B cell (primary cell): ENCODE measurements around the gene STPG3. TPM values are rescaled to one million over a fixed set of nuclear protein-coding genes. Genes with fewer than 3 reads are reported as not detected.

Experiments used
- ATAC-seq: fragments of 200-7000 bp; cut with Tn5 transposase; one replicate; pipeline ENCODE4 v1.10.0; 2021; ENCODE audit warnings: low read depth, mild to moderate bottlenecking, moderate number of reproducible peaks, moderate library complexity
- CTCF ChIA-PET: fragments of 350-600 bp; sonication (Branson Sonifier 250); formaldehyde crosslinking; loops from one replicate; lab custom pipeline; 2021; ENCODE audit warnings: antibody characterized with exemption, inconsistent platforms; lab: Charles Lee
- POLR2A ChIA-PET: fragments of 350-600 bp; sonication (Branson Sonifier 250); formaldehyde crosslinking; loops from one replicate; lab custom pipeline; 2021; ENCODE audit warnings: antibody characterized with exemption; lab: Charles Lee
- DNase-seq: peaks from one replicate; pipeline ENCODE4 v3.0.0; 2013
- H2AFZ ChIP-seq: 2 replicates; pipeline ENCODE4 v1.6.1; 2012; ENCODE audit warnings: mild to moderate bottlenecking, low read depth, low read length; ENCODE audit not compliant: insufficient read depth, poor library complexity, severe bottlenecking
- H3K27ac ChIP-seq, 2 donors: 1 replicate in 1 of 2; 2 replicates in 1 of 2; pipeline ENCODE4 v1.5.1; 2012 to 2013; ENCODE audit warnings: low read length in 2 of 2, mild to moderate bottlenecking in 2 of 2, moderate library complexity in 1 of 2
- H3K27me3 ChIP-seq, 4 experiments: fragments of 200-600 bp in 1 of 4; sonication (generic) in 1 of 4; replicated peaks in 1 of 4; 1 replicate in 2 of 4; 2 replicates in 2 of 4; pipeline versions ENCODE4 v1.6.1 to v1.7.0; 2013 to 2016; ENCODE audit warnings: low read length in 3 of 4, mild to moderate bottlenecking in 2 of 4, mixed read lengths in 1 of 4, moderate library complexity in 1 of 4; ENCODE audit not compliant: insufficient read depth in 4 of 4, control insufficient read depth in 3 of 4; ENCODE audit errors: control extremely low read depth in 1 of 4
- H3K36me3 ChIP-seq, 2 experiments: replicated peaks in 1 of 2; 1 replicate in 1 of 2; 2 replicates in 1 of 2; pipeline versions ENCODE4 v1.6.1 to v1.7.1; 2013; ENCODE audit warnings: low read length in 1 of 2; ENCODE audit not compliant: insufficient read depth in 2 of 2, control insufficient read depth in 1 of 2; ENCODE audit errors: control extremely low read depth in 1 of 2, extremely low read depth in 1 of 2
- H3K4me1 ChIP-seq, 2 donors: fragments of 200-600 bp in 1 of 2; sonication (generic) in 1 of 2; 1 replicate in 1 of 2; 2 replicates in 1 of 2; pipeline versions ENCODE4 v1.5.1 to v1.6.1; 2013 to 2017; ENCODE audit warnings: low read length in 2 of 2; ENCODE audit not compliant: control insufficient read depth in 2 of 2, insufficient read depth in 2 of 2
- H3K4me2 ChIP-seq: replicated peaks from 2 replicates; pipeline ENCODE3; 2012; ENCODE audit warnings: mild to moderate bottlenecking, low read depth, low read length; ENCODE audit not compliant: poor library complexity, severe bottlenecking
- H3K4me3 ChIP-seq, 5 experiments: fragments of 200-600 bp in 1 of 5; sonication (generic) in 1 of 5; 1 replicate in 3 of 5; 2 replicates in 2 of 5; pipeline versions ENCODE4 v1.5.1 to v1.7.0; 2011 to 2016; ENCODE audit warnings: low read length in 4 of 5, mild to moderate bottlenecking in 4 of 5, low read depth in 2 of 5, control low read depth in 1 of 5, moderate library complexity in 1 of 5; ENCODE audit not compliant: insufficient read depth in 1 of 5; ENCODE audit errors: control extremely low read depth in 1 of 5, extremely low read depth in 1 of 5
- H3K79me2 ChIP-seq: fragments of 200-600 bp; sonication (generic); one replicate; pipeline ENCODE4 v1.6.0; 2016; ENCODE audit warnings: low read length; ENCODE audit not compliant: control insufficient read depth, insufficient read depth
- H3K9ac ChIP-seq: fragments of 200-600 bp; sonication (generic); 2 replicates; pipeline ENCODE4 v1.6.1; 2017; ENCODE audit warnings: mild to moderate bottlenecking, low read length, moderate library complexity
- H3K9me3 ChIP-seq, 3 donors: one replicate each; pipeline versions ENCODE4 v1.6.1 to v1.7.1; 2013; ENCODE audit warnings: low read length in 2 of 3; ENCODE audit not compliant: control insufficient read depth in 2 of 3, insufficient read depth in 1 of 3; ENCODE audit errors: control extremely low read depth in 1 of 3
- H4K20me1 ChIP-seq: 2 replicates; pipeline ENCODE4 v1.6.0; 2012; ENCODE audit warnings: mild to moderate bottlenecking, low read length; ENCODE audit not compliant: insufficient read depth, control insufficient read depth, poor library complexity, severe bottlenecking
- H3K27ac Mint-ChIP-seq: one replicate; pipeline ENCODE4 v1.8.0; 2021; ENCODE audit warnings: mixed read lengths
- H3K27me3 Mint-ChIP-seq: one replicate; pipeline ENCODE4 v1.8.0; 2021; ENCODE audit warnings: mixed read lengths
- H3K4me1 Mint-ChIP-seq: one replicate; pipeline ENCODE4 v1.8.0; 2021; ENCODE audit warnings: mixed read lengths
- H3K4me3 Mint-ChIP-seq: one replicate; pipeline ENCODE4 v1.8.0; 2021; ENCODE audit warnings: mixed read lengths
- H3K9me3 Mint-ChIP-seq: one replicate; pipeline ENCODE4 v1.8.0; 2022; ENCODE audit warnings: mixed read lengths; ENCODE audit not compliant: insufficient read depth
- CTCF ChIP-seq: fragments of 200-600 bp; IDR thresholded peaks from one replicate; pipeline ENCODE4 v1.8.0; 2022; ENCODE audit warnings: antibody characterized with exemption, mild to moderate bottlenecking
- EZH2 ChIP-seq: IDR thresholded peaks from 2 replicates; pipeline ENCODE4 v1.6.1; 2012; ENCODE audit warnings: borderline replicate concordance, low read depth, mild to moderate bottlenecking, moderate library complexity, low read length; ENCODE audit not compliant: insufficient read depth, poor library complexity, severe bottlenecking
- WGBS: methylation state at CpG from one replicate; pipeline ENCODE4 v1.1.5; 2013; ENCODE audit warnings: missing lambda C conversion rate; ENCODE audit not compliant: insufficient coverage; 5-methylcytosine and 5-hydroxymethylcytosine counted together
- intact Hi-C: fragments of 100-400 bp; cut with micrococcal nuclease; formaldehyde crosslinking; loops from one replicate; pipeline ENCODE4 v1.10.0; 2022
- polyA plus RNA-seq: library from polyadenylated mRNA; depleted of rRNA; stranded (reverse); fragments of >200 nt; gene quantifications from 2 replicates; pipeline ENCODE4 v1.2.3, GENCODE V29; 2012
- total RNA-seq, 2 donors: library from RNA; stranded (reverse); fragments of 120-200 nt in 1 of 2; gene quantifications; 1 replicate in 1 of 2; 2 replicates in 1 of 2; pipeline versions ENCODE4 v1.2.3 to v1.2.4, GENCODE V29; 2013 to 2022

STPG3 gene
- total and polyA plus RNA-seq, 2 donors (not counting 1 experiment from before 2014, with no cell fraction given) = not detected

GRCh38 chr9:137227054-137227852 is 23.8 kb upstream of the STPG3 start, which contains the start of gene RNF224:
Gene RNF224 (plus strand): TSS chr9:137227502. CDS start chr9:137228336, 834 bp downstream.
- Histone ChIP-seq H3K27me3 (peaks cover 0 to 35% (median 2%) of the 10 kb centered on the region in 4 experiments), H3K9me3 (no peaks in the 10 kb centered on the region), H3K4me3 (no peak within 1 kb of the TSS), H3K9ac (no peak within 1 kb of the TSS), H3K4me1 (peaks cover 13 to 28% of the 10 kb centered on the region in 2 donors), H3K4me2 (peak within 1 kb of the TSS; percentile 16), H3K36me3 (no peaks in the 10 kb centered on the region), H4K20me1 (no peaks in the 10 kb centered on the region), H2AFZ (peak within 1 kb of the TSS; percentile 40), H3K27ac (no peak within 1 kb of the TSS), H3K79me2 (no peaks in the 10 kb centered on the region)
- peak; percentile 32 for ATAC-seq
- intact Hi-C loops = loop anchor here (1.0 kb wide), 2 partner anchors 39 to 109 kb away; partner anchors contain the start of genes ANAPC2 and SSNA1
- Mint-ChIP-seq H3K27ac (no peak within 1 kb of the TSS), H3K4me1 (peaks cover 14% of the 10 kb centered on the region), H3K9me3 (no peaks in the 10 kb centered on the region), H3K27me3 (peaks cover 4% of the 10 kb centered on the region), H3K4me3 (no peak within 1 kb of the TSS)
- TF ChIP-seq EZH2 (no peak), CTCF (peak; percentile 82)
- WGBS = 47% methylated on average over 24 of the region's 25 CpGs
- ChIA-PET POLR2A (interaction anchor here (0.7 to 1.0 kb wide), 3 partner anchors 14 to 181 kb away, joined by 3 to 5 read pairs (median 3); partner anchors contain the start of genes SAPCD2 and TUBB4B), CTCF (interaction anchor here (0.5 to 7.0 kb wide), 24 partner anchors 11 to 440 kb away, joined by 3 to 76 read pairs (median 5); partner anchors contain the start of genes ANAPC2, DPP7, MAN1B1 and NPDC1)
- DNase-seq = peak; percentile 89
